ENCODE measurements around the gene NSD2.

DNA sequence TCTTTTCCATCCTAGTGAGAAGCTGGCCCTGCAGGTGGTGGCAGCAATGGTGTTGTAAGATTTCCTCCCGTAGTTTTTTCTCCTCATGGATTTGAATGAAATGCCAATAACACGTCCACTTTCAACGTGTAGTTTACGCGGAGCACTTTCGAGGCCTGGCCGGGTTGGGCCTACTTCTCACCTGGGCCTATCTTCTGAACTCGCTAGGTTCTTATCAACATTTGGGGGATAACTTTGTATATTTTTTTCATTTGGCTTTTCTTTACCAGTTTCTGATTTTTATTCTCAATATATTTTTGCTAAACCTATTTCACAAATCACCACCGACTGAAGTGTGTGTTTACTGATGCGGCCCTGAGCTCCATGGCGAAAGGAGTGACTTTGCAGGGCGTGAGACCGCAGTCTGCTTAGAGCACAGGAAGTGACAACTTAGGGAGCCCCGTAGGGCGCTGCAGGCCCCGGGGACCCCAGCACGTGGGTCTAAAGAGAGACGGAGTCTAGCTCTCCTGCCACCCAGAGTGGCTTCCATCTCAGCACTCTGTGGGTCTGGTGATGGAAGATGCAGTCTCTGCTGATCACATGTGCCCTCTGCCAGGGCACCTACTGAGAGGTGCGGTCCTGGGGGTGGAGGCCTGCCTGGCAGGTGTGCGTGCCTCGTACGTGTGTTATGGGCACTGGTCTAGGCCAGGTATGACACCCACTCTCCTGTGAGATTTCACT, 108.4 kb downstream of the NSD2 start:
- TF ChIP-seq, protein P1, sequence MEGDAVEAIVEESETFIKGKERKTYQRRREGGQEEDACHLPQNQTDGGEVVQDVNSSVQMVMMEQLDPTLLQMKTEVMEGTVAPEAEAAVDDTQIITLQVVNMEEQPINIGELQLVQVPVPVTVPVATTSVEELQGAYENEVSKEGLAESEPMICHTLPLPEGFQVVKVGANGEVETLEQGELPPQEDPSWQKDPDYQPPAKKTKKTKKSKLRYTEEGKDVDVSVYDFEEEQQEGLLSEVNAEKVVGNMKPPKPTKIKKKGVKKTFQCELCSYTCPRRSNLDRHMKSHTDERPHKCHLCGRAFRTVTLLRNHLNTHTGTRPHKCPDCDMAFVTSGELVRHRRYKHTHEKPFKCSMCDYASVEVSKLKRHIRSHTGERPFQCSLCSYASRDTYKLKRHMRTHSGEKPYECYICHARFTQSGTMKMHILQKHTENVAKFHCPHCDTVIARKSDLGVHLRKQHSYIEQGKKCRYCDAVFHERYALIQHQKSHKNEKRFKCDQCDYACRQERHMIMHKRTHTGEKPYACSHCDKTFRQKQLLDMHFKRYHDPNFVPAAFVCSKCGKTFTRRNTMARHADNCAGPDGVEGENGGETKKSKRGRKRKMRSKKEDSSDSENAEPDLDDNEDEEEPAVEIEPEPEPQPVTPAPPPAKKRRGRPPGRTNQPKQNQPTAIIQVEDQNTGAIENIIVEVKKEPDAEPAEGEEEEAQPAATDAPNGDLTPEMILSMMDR (IDR thresholded peaks at IDR 0.05; ENCODE audit: poor library complexity, severe bottlenecking), result no peak
- TF ChIP-seq EZH2 (IDR thresholded peaks at IDR 0.05; ENCODE audit: borderline replicate concordance, insufficient read depth, low read length, poor library complexity, severe bottlenecking), result no peak
